Calu3 (cell line): ENCODE measurements around the gene FAM228B. TPM values are rescaled to one million over a fixed set of nuclear protein-coding genes. Genes with fewer than 3 reads are reported as not detected.

Experiments
- BruUV-seq: library from RNA; stranded (reverse); fragments of 400-500 nt; replicated peaks from 2 replicates; lab custom pipeline; 2021; lab: Mats Ljungman, UMichigan
- CTCF ChIA-PET: fragments of 300-600 bp; sonication (Branson Sonifier 250); formaldehyde crosslinking; loops from one replicate; lab custom pipeline; 2022; ENCODE audit warnings: antibody characterized with exemption; lab: Charles Lee
- DNase-seq: peaks from one replicate; pipeline ENCODE4 v3.0.0; 2022
- H3K27ac Mint-ChIP-seq: one replicate; pipeline ENCODE4 v1.8.0; 2022; ENCODE audit warnings: mixed read lengths; ENCODE audit not compliant: unreplicated experiment
- H3K27me3 Mint-ChIP-seq: one replicate; pipeline ENCODE4 v1.8.0; 2022; ENCODE audit warnings: mixed read lengths; ENCODE audit not compliant: unreplicated experiment
- H3K36me3 Mint-ChIP-seq: one replicate; pipeline ENCODE4 v1.8.0; 2022; ENCODE audit warnings: mild to moderate bottlenecking, moderate library complexity, mixed read lengths; ENCODE audit not compliant: insufficient read depth, unreplicated experiment
- H3K4me1 Mint-ChIP-seq: one replicate; pipeline ENCODE4 v1.8.0; 2022; ENCODE audit warnings: mild to moderate bottlenecking, low read depth, mixed read lengths; ENCODE audit not compliant: unreplicated experiment
- H3K4me3 Mint-ChIP-seq: one replicate; pipeline ENCODE4 v1.8.0; 2022; ENCODE audit warnings: mild to moderate bottlenecking, low read depth, moderate library complexity, mixed read lengths; ENCODE audit not compliant: unreplicated experiment
- H3K9me3 Mint-ChIP-seq: one replicate; pipeline ENCODE4 v1.8.0; 2022; ENCODE audit warnings: low read depth, mixed read lengths; ENCODE audit not compliant: unreplicated experiment
- CTCF ChIP-seq: fragments of 200-600 bp; IDR thresholded peaks from one replicate; pipeline ENCODE4 v1.8.0; 2022; ENCODE audit warnings: antibody characterized with exemption; ENCODE audit not compliant: unreplicated experiment
- intact Hi-C: fragments of 100-400 bp; cut with micrococcal nuclease; formaldehyde crosslinking; loops from one replicate; pipeline ENCODE4 v1.10.0; 2022; ENCODE audit not compliant: unreplicated experiment
- total RNA-seq: library from RNA; stranded (reverse); gene quantifications from 2 replicates; pipeline ENCODE4 v1.2.3, GENCODE V29; 2022

FAM228B gene
- total RNA-seq, 1 experiment from 2014 or later: 8.3 TPM

- Mint-ChIP-seq H3K4me3 (no peak overlapping the region), H3K36me3 (no peaks in the 10 kb centered on the region), H3K9me3 (no peaks in the 10 kb centered on the region), H3K27me3 (peaks cover 16% of the 10 kb centered on the region), H3K4me1 (no peaks in the 10 kb centered on the region), H3K27ac (no peak overlapping the region)
- DNase-seq: no peak
- CTCF ChIA-PET: interaction anchor here (0.6 kb wide), 1 partner anchor 56 kb away, joined by 4 read pairs; no protein-coding TSS in a partner anchor
- BruUV-seq: no TSS peak
- intact Hi-C loops: no loop called here
- no peak for TF ChIP-seq CTCF
These were observed 45.8 kb downstream of the FAM228B start for GRCh38 chr2:24169023-24169422.

GRCh38 chr2:24174851-24175277 is 51.6 kb downstream of the FAM228B start, which contains the start of gene FAM228A:
Gene FAM228A, plus strand, starts transcription at chr2:24175053. Its CDS starts 428 bp downstream, at chr2:24175481.
- no peak for DNase-seq
- Mint-ChIP-seq H3K9me3 (no peaks in the 10 kb centered on the region), H3K4me3 (no peak within 1 kb of the TSS), H3K27me3 (no peaks in the 10 kb centered on the region), H3K4me1 (no peaks in the 10 kb centered on the region), H3K36me3 (no peaks in the 10 kb centered on the region), H3K27ac (no peak within 1 kb of the TSS)
- intact Hi-C loops: no loop called here
- TF ChIP-seq CTCF: no peak
- CTCF ChIA-PET: no interaction called here
- BruUV-seq: no TSS peak

DNA sequence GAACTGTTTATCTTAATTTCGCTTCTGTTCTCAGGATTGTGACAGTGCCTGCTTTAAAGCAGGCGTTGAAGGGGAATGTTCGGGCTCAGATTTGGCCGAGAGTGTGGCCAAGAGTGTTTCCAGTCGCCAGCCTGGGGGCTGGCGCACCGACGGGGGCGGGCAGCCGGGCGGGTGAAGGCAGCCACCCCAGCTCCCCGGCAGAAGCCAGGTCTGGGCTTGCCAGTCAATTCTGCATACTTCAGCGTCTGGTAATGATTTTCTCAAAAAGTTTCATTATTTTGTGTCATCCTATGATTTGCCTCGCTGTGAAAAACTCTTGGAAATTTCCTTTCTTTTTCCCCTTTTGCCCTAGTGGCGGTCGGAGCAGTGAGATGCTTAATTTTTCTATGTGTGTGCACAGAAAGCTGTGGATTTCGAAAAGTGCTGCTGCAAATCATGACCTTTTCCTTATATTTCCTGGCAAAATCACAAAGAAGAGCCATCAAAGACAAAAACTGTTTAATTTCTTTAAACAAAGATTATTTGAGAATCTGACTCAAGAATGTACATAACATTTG is 52.4 kb downstream of the FAM228B start:
- no peak for DNase-seq
- Mint-ChIP-seq H3K36me3 (no peaks in the 10 kb centered on the region), H3K4me1 (no peaks in the 10 kb centered on the region), H3K27me3 (no peaks in the 10 kb centered on the region), H3K4me3 (no peak overlapping the region), H3K27ac (no peak overlapping the region), H3K9me3 (no peaks in the 10 kb centered on the region)
- CTCF ChIA-PET: no interaction called here
- intact Hi-C loops: no loop called here
- BruUV-seq: no TSS peak
- TF ChIP-seq CTCF: no peak

- Mint-ChIP-seq H3K27ac (no peak overlapping the region), H3K4me1 (no peaks in the 10 kb centered on the region), H3K4me3 (no peak overlapping the region), H3K9me3 (no peaks in the 10 kb centered on the region), H3K27me3 (no peaks in the 10 kb centered on the region), H3K36me3 (no peaks in the 10 kb centered on the region)
- BruUV-seq: no TSS peak
- no peak for TF ChIP-seq CTCF
- intact Hi-C loops: no loop called here
- CTCF ChIA-PET: interaction anchor here (0.7 kb wide), 1 partner anchor 114 kb away, joined by 4 read pairs; no protein-coding TSS in a partner anchor
- DNase-seq: no peak
These were observed 53.1 kb downstream of the FAM228B start for GRCh38 chr2:24176326-24176725.
